ENCODE results near the gene TGM3.

TGM3 gene

GRCh38 chr20:2378893-2379292 lies 83.1 kb downstream of the TGM3 start:
- no peaks in the 10 kb centered on the region for H3K36me3 ChIP-seq (ENCODE audit: insufficient read depth, low read length)
- peaks cover 15% of the 10 kb centered on the region for H3K4me1 ChIP-seq (ENCODE audit: insufficient read depth, low read length)
- no peak overlapping the region for H3K9ac ChIP-seq (ENCODE audit: low read depth, low read length)
- H3K9me3 ChIP-seq (ENCODE audit: control insufficient read depth, insufficient read depth, low read length) = no peaks in the 10 kb centered on the region

GRCh38 chr20:2379511-2380229 lies 83.9 kb downstream of the TGM3 start:
- H3K9ac ChIP-seq (ENCODE audit: low read depth, low read length) = no peak overlapping the region
- no peaks in the 10 kb centered on the region for H3K9me3 ChIP-seq (ENCODE audit: control insufficient read depth, insufficient read depth, low read length)
- H3K4me1 ChIP-seq (ENCODE audit: insufficient read depth, low read length) = peaks cover 15% of the 10 kb centered on the region
- no peaks in the 10 kb centered on the region for H3K36me3 ChIP-seq (ENCODE audit: insufficient read depth, low read length)

- Histone ChIP-seq H3K4me1 (ENCODE audit: insufficient read depth, low read length) (peaks cover 15% of the 10 kb centered on the region), H3K36me3 (ENCODE audit: insufficient read depth, low read length) (no peaks in the 10 kb centered on the region), H3K9me3 (ENCODE audit: control insufficient read depth, insufficient read depth, low read length) (no peaks in the 10 kb centered on the region), H3K9ac (ENCODE audit: low read depth, low read length) (no peak within 1 kb of the TSS)
Measured at GRCh38 chr20:2380601-2381000, 84.8 kb downstream of the TGM3 start, which contains the start of gene TGM6. TSS of gene TGM6 (plus strand) at chr20:2380901. CDS start at chr20:2380969, 68 bp downstream.

GRCh38 chr20:2381303-2381702 lies 85.5 kb downstream of the TGM3 start:
- H3K9me3 ChIP-seq (ENCODE audit: control insufficient read depth, insufficient read depth, low read length) = no peaks in the 10 kb centered on the region
- H3K36me3 ChIP-seq (ENCODE audit: insufficient read depth, low read length) = no peaks in the 10 kb centered on the region
- no peak overlapping the region for H3K9ac ChIP-seq (ENCODE audit: low read depth, low read length)
- H3K4me1 ChIP-seq (ENCODE audit: insufficient read depth, low read length) = peaks cover 15% of the 10 kb centered on the region

- Histone ChIP-seq H3K36me3 (ENCODE audit: insufficient read depth, low read length) (no peaks in the 10 kb centered on the region), H3K9ac (ENCODE audit: low read depth, low read length) (no peak overlapping the region), H3K9me3 (ENCODE audit: control insufficient read depth, insufficient read depth, low read length) (peaks cover 6% of the 10 kb centered on the region), H3K4me1 (ENCODE audit: insufficient read depth, low read length) (peaks cover 15% of the 10 kb centered on the region)
Measured at GRCh38 chr20:2382833-2383232, 87.0 kb downstream of the TGM3 start.

- Histone ChIP-seq H3K36me3 (ENCODE audit: insufficient read depth, low read length) (no peaks in the 10 kb centered on the region), H3K9me3 (ENCODE audit: control insufficient read depth, insufficient read depth, low read length) (peaks cover 12% of the 10 kb centered on the region), H3K9ac (ENCODE audit: low read depth, low read length) (no peak overlapping the region), H3K4me1 (ENCODE audit: insufficient read depth, low read length) (peaks cover 7% of the 10 kb centered on the region; the same call in 1 of the 2 replicates)
Measured at GRCh38 chr20:2385026-2385425, 89.2 kb downstream of the TGM3 start.

GRCh38 chr20:2385496-2385895 lies 89.7 kb downstream of the TGM3 start:
- peaks cover 12% of the 10 kb centered on the region for H3K9me3 ChIP-seq (ENCODE audit: control insufficient read depth, insufficient read depth, low read length)
- no peak overlapping the region for H3K9ac ChIP-seq (ENCODE audit: low read depth, low read length)
- H3K4me1 ChIP-seq (ENCODE audit: insufficient read depth, low read length) = peaks cover 3% of the 10 kb centered on the region; the same call in 1 of the 2 replicates
- no peaks in the 10 kb centered on the region for H3K36me3 ChIP-seq (ENCODE audit: insufficient read depth, low read length)

- Histone ChIP-seq H3K4me1 (ENCODE audit: insufficient read depth, low read length) (no peaks in the 10 kb centered on the region; the same call in 1 of the 2 replicates), H3K9ac (ENCODE audit: low read depth, low read length) (no peak overlapping the region), H3K9me3 (ENCODE audit: control insufficient read depth, insufficient read depth, low read length) (peaks cover 12% of the 10 kb centered on the region), H3K36me3 (ENCODE audit: insufficient read depth, low read length) (no peaks in the 10 kb centered on the region)
Measured at GRCh38 chr20:2386516-2387179, 90.8 kb downstream of the TGM3 start.

- Histone ChIP-seq H3K9ac (ENCODE audit: low read depth, low read length) (no peak overlapping the region), H3K4me1 (ENCODE audit: insufficient read depth, low read length) (no peaks in the 10 kb centered on the region; the same call in 1 of the 2 replicates), H3K36me3 (ENCODE audit: insufficient read depth, low read length) (no peaks in the 10 kb centered on the region), H3K9me3 (ENCODE audit: control insufficient read depth, insufficient read depth, low read length) (peaks cover 12% of the 10 kb centered on the region)
Measured at GRCh38 chr20:2387180-2387577, 91.4 kb downstream of the TGM3 start.

GRCh38 chr20:2387580-2387979 lies 91.8 kb downstream of the TGM3 start:
- no peaks in the 10 kb centered on the region; the same call in 1 of the 2 replicates for H3K4me1 ChIP-seq (ENCODE audit: insufficient read depth, low read length)
- peaks cover 12% of the 10 kb centered on the region for H3K9me3 ChIP-seq (ENCODE audit: control insufficient read depth, insufficient read depth, low read length)
- no peak overlapping the region for H3K9ac ChIP-seq (ENCODE audit: low read depth, low read length)
- H3K36me3 ChIP-seq (ENCODE audit: insufficient read depth, low read length) = no peaks in the 10 kb centered on the region
